ENCODE measurements around the gene TCEAL1.
"Not testable (repeated sequence)": the region's sequence is repeated elsewhere in the genome, so short reads cannot be mapped to it uniquely, and the experiment has no call there.

DNA sequence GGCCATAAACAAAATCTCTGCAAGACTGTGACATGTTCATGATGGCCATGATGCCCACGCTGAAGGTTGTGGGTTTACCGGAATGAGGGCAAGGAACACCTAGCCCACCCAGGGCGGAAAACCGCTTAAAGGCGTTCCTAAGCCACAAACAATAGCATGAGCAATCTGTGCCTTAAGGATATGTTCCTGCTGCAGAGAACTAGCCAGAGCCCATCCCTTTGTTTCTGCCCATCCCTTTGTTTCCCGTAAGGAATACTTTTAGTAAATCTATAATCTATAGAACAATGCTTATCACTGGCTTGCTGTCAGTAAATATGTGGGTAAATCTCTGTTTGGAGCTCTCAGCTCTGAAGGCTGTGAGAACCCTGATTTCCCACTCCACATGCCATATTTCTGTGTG lies 33.6 kb upstream of the TCEAL1 start:
- TF ChIP-seq CTCF (IDR thresholded peaks at IDR 0.05); JUN (CRISPR knock-in tag; IDR thresholded peaks at IDR 0.05); NFYB (CRISPR knock-in tag; conservative IDR thresholded peaks at IDR 0.05; ENCODE audit: low read depth); MAX (CRISPR knock-in tag; IDR thresholded peaks at IDR 0.05); ESRRA (CRISPR knock-in tag; IDR thresholded peaks at IDR 0.05; ENCODE audit: borderline replicate concordance); FOXK1 (CRISPR knock-in tag; IDR thresholded peaks at IDR 0.05); ZNF263 (CRISPR knock-in tag; IDR thresholded peaks at IDR 0.05; ENCODE audit: low read depth); ATF2 (CRISPR knock-in tag; IDR thresholded peaks at IDR 0.05; ENCODE audit: borderline replicate concordance, low read depth); CREM (CRISPR knock-in tag; IDR thresholded peaks at IDR 0.05); FOXJ3 (CRISPR knock-in tag; IDR thresholded peaks at IDR 0.05; ENCODE audit: borderline replicate concordance); MXD4 (CRISPR knock-in tag; IDR thresholded peaks at IDR 0.05; ENCODE audit: borderline replicate concordance); ZNF232 (CRISPR knock-in tag; IDR thresholded peaks at IDR 0.05); ELF4 (CRISPR knock-in tag; IDR thresholded peaks at IDR 0.05; ENCODE audit: low read depth); NFE2L1 (CRISPR knock-in tag; IDR thresholded peaks at IDR 0.05): not testable (repeated sequence)
